Right lobe of liver (tissue), 4 donors: ENCODE measurements around the gene MAMLD1.

Source experiments
- POLR2A ChIP-seq: fragments of 450-650 bp; IDR thresholded peaks from one replicate; pipeline ENCODE4 v1.6.1; 2017; ENCODE audit warnings: antibody characterized with exemption, mild to moderate bottlenecking
- TF ChIP-seq, protein P1 (sequence below), 4 donors: fragments of 200-600 bp in 3 of 4; fragments of 450-650 bp in 1 of 4; IDR thresholded peaks; one replicate each; pipeline versions ENCODE4 v1.5.1 to v1.8.0; 2016 to 2022; ENCODE audit warnings: antibody characterized with exemption in 4 of 4, mild to moderate bottlenecking in 2 of 4
- donor health status: DM: no; HTN: no; CAD: no.
- donor health status: DM: no; HTN: no; CAD: no.
- donor health status: DM: no; HTN: yes; CAD: no.

DNA sequence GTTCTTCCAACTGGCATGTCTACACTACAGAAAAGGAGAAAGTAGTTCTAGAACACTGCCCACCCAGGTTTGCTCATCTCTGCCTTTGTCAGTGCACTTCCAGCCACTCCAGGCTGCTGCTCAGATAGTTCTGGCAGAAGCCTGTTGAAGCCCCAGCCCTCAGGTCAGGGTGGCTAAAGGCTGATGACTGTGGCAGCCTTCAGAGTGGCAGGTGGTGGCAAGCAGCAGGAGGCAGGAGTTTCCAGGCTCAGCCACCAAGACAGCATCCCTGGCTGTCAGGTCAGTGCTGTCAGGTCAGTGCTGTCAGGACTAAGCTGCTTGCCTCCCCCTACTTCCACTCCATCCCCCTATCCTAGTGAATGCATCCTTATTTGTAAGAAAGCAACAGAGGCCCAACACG is 100.4 kb downstream of the MAMLD1 start:
- TF ChIP-seq, protein P1, sequence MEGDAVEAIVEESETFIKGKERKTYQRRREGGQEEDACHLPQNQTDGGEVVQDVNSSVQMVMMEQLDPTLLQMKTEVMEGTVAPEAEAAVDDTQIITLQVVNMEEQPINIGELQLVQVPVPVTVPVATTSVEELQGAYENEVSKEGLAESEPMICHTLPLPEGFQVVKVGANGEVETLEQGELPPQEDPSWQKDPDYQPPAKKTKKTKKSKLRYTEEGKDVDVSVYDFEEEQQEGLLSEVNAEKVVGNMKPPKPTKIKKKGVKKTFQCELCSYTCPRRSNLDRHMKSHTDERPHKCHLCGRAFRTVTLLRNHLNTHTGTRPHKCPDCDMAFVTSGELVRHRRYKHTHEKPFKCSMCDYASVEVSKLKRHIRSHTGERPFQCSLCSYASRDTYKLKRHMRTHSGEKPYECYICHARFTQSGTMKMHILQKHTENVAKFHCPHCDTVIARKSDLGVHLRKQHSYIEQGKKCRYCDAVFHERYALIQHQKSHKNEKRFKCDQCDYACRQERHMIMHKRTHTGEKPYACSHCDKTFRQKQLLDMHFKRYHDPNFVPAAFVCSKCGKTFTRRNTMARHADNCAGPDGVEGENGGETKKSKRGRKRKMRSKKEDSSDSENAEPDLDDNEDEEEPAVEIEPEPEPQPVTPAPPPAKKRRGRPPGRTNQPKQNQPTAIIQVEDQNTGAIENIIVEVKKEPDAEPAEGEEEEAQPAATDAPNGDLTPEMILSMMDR (IDR thresholded peaks at IDR 0.05) = no peak
- no peak for TF ChIP-seq POLR2A
